ENCODE data around the gene DAND5. TPM values are rescaled to one million over a fixed set of nuclear protein-coding genes. Genes with fewer than 3 reads are reported as not detected.

The DAND5 gene
- total and polyA plus RNA-seq, 2 donors (not counting 1 experiment from before 2014, with no cell fraction given), result not detected

- H3K36me3 ChIP-seq (replicated peaks in 1 of 2; ENCODE audit: control extremely low read depth in 1 of 2, control insufficient read depth in 1 of 2, extremely low read depth in 1 of 2, insufficient read depth in 2 of 2, low read length in 1 of 2), result peaks cover 0 to 74% of the 10 kb centered on the region in 2 experiments
- peak overlapping the region; percentile 92 for H3K27ac Mint-ChIP-seq
- ChIA-PET POLR2A (interaction anchor here (0.6 to 0.9 kb wide), 2 partner anchors 19 to 147 kb away, joined by 4 to 7 read pairs; no protein-coding TSS in a partner anchor), CTCF (interaction anchor here (1.0 to 1.4 kb wide), 5 partner anchors 8 to 148 kb away, joined by 3 to 5 read pairs (median 3); partner anchors contain the start of gene GADD45GIP1)
- ATAC-seq (ENCODE audit: low read depth), result no peak
- peak overlapping the region; percentile 55 to 90 (median 61) for H3K4me3 ChIP-seq (ENCODE audit: control extremely low read depth in 1 of 5, extremely low read depth in 1 of 5, insufficient read depth in 1 of 5, low read depth in 2 of 5, low read length in 4 of 5)
- H2AFZ ChIP-seq (ENCODE audit: insufficient read depth, low read depth, low read length, poor library complexity, severe bottlenecking), result no peak overlapping the region
- peaks cover 40% of the 10 kb centered on the region for H3K4me1 Mint-ChIP-seq
- peak overlapping the region; percentile 94 for H3K9ac ChIP-seq (ENCODE audit: low read length)
- no peaks in the 10 kb centered on the region for H3K9me3 Mint-ChIP-seq (ENCODE audit: insufficient read depth)
- peak overlapping the region; percentile 68 to 86 for H3K27ac ChIP-seq (ENCODE audit: low read length in 2 of 2)
- no peaks in the 10 kb centered on the region for H3K27me3 Mint-ChIP-seq
- H3K79me2 ChIP-seq (ENCODE audit: control insufficient read depth, insufficient read depth, low read length), result peaks cover 33% of the 10 kb centered on the region
- H3K4me2 ChIP-seq (replicated peaks; ENCODE audit: low read depth, low read length, poor library complexity, severe bottlenecking), result peak overlapping the region; percentile 94
- H3K27me3 ChIP-seq (replicated peaks in 1 of 4; ENCODE audit: control extremely low read depth in 1 of 4, control insufficient read depth in 3 of 4, insufficient read depth in 4 of 4, low read length in 3 of 4), result no peaks in the 10 kb centered on the region
- peaks cover 27% of the 10 kb centered on the region for H4K20me1 ChIP-seq (ENCODE audit: control insufficient read depth, insufficient read depth, low read length, poor library complexity, severe bottlenecking)
- WGBS (ENCODE audit: insufficient coverage), result 96% methylated on average over 4 of the region's 14 CpGs
- DNase-seq, result no peak
- intact Hi-C loops (cut with micrococcal nuclease), result no loop called here
- TF ChIP-seq EZH2 (IDR thresholded peaks at IDR 0.05; ENCODE audit: borderline replicate concordance, insufficient read depth, low read depth, low read length, poor library complexity, severe bottlenecking) (no peak), CTCF (IDR thresholded peaks at IDR 0.05) (no peak)
- peaks cover 0 to 7% (median 0%) of the 10 kb centered on the region in 3 donors for H3K9me3 ChIP-seq (ENCODE audit: control extremely low read depth in 1 of 3, control insufficient read depth in 2 of 3, insufficient read depth in 1 of 3, low read length in 2 of 3)
- peaks cover 15 to 32% of the 10 kb centered on the region in 2 donors for H3K4me1 ChIP-seq (ENCODE audit: control insufficient read depth in 2 of 2, insufficient read depth in 2 of 2, low read length in 2 of 2)
- H3K4me3 Mint-ChIP-seq, result peak overlapping the region; percentile 92
Measured at GRCh38 chr19:12946731-12947496, 22.5 kb upstream of the DAND5 start.

Data from B cell (primary cell).